Upper lobe of left lung (tissue), 4 donors: ENCODE data around the gene ADGRF1.
A peak's percentile ranks its signal among the peaks of the same experiment; 100 is the strongest.

Source experiments
- EP300 ChIP-seq, 4 donors: sonication (generic); formaldehyde crosslinking; IDR thresholded peaks; one replicate each; pipeline ENCODE4 v1.5.1; 2017; ENCODE audit warnings: antibody characterized with exemption in 4 of 4, control low read depth in 2 of 4
- POLR2A ChIP-seq, 4 donors: fragments of 450-650 bp; IDR thresholded peaks; one replicate each; pipeline ENCODE4 v1.5.1; 2016 to 2017; ENCODE audit warnings: antibody characterized with exemption in 4 of 4, mild to moderate bottlenecking in 2 of 4
- POLR2AphosphoS5 ChIP-seq, 2 donors: sonication (generic); formaldehyde crosslinking; IDR thresholded peaks; one replicate each; pipeline ENCODE4 v1.5.1; 2017; ENCODE audit warnings: antibody characterized with exemption in 2 of 2
- TF ChIP-seq, protein P1 (sequence below), 6 experiments: fragments of 450-650 bp in 4 of 6; fragments of 200-600 bp in 2 of 6; sonication (generic) in 2 of 6; IDR thresholded peaks; one replicate each; pipeline ENCODE4 v1.5.1; 2016 to 2019; ENCODE audit warnings: antibody characterized with exemption in 6 of 6

GRCh38 chr6:47076422-47077344, 34.6 kb upstream of the ADGRF1 start:
- TF ChIP-seq POLR2A (IDR thresholded peaks at IDR 0.05) (no peak), POLR2AphosphoS5 (IDR thresholded peaks at IDR 0.05) (peak in 1 of 2 donors; percentile 19), EP300 (IDR thresholded peaks at IDR 0.05) (peak in 1 of 4 donors; percentile 88)
- TF ChIP-seq, protein P1, sequence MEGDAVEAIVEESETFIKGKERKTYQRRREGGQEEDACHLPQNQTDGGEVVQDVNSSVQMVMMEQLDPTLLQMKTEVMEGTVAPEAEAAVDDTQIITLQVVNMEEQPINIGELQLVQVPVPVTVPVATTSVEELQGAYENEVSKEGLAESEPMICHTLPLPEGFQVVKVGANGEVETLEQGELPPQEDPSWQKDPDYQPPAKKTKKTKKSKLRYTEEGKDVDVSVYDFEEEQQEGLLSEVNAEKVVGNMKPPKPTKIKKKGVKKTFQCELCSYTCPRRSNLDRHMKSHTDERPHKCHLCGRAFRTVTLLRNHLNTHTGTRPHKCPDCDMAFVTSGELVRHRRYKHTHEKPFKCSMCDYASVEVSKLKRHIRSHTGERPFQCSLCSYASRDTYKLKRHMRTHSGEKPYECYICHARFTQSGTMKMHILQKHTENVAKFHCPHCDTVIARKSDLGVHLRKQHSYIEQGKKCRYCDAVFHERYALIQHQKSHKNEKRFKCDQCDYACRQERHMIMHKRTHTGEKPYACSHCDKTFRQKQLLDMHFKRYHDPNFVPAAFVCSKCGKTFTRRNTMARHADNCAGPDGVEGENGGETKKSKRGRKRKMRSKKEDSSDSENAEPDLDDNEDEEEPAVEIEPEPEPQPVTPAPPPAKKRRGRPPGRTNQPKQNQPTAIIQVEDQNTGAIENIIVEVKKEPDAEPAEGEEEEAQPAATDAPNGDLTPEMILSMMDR (IDR thresholded peaks at IDR 0.05), result no peak
